HG03439 (cell line): ENCODE data around the gene CALY.
A peak's percentile ranks its signal among the peaks of the same experiment; 100 is the strongest.
"Not testable (repeated sequence)": the region's sequence is repeated elsewhere in the genome, so short reads cannot be mapped to it uniquely, and the experiment has no call there.

Experiments
- ATAC-seq: cut with Tn5 transposase; IDR thresholded peaks from one replicate; pipeline ENCODE4 v1.9.1; 2021; ENCODE audit warnings: mild to moderate bottlenecking, moderate library complexity; ENCODE audit not compliant: unreplicated experiment

The CALY gene

DNA sequence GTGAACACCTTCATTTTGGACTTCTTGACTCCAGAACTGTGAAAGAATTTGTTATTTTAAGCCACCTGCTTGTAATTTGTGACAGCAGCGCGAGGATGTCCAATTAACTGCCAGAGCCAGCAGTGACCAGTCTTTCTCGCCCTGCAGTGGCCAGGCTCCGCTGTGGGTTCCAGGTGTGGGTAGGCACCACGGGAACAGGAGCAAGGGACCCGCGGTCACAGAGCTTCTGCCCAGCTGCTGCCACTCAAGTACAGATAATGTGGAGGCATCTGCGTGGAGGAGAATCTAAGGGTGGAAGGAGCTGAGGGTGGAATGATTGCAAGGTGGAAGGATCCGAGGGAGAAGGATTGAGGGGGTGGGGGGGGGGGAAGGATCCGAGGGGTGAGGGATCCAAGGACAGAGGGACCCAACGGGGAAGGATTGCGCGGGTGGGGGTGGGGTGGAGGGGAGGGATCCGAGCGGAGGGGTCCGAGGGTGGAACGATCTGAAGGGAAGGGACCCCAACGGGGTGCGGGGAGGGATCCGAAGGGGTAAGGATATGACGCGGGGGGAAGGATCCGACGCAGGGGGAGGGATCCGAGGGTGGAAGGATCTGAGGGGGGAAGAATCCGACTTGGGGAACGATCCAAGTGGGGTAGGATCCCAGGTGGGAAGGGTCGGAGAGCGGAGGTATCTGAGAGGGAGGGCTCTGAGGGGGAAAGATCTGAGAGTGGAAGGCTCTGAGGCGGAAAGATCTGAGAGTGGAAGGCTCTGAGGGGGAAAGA is 3.6 kb downstream of the CALY start:
- no peak for ATAC-seq

DNA sequence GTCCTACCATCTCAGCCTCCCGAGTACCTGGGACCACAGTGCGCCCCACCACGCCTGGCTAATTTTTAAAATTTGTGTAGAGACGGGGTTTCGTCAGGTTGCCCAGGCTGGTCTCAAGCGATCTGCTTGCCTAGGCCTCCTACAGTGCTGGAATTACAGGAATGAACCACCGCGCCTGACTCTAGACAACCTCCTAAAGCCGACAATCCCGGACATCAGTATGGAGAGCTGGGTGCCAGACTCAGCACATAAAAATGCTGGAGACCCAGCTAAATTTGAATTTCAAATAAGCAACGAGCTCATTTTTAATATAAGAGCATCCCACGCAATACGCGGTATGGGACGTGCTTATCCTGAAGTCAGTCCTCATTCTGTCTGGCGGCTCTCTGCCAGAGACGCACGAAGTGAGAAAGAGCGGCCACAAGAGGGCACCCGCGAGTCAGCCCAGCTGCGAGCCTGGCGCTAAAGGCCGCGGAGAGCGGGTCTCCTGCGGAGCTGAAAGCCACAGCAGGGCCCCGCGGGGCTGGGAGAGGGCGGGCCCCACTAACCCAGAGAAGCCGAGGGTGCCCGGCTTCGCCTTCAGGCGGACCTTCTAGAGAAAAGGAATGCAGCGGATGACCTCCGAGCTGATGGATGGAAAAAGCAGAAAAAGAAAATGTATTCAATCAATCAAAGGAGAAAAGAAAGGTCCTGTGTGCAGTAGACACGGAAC is 7.0 kb downstream of the CALY start:
- peak; percentile 78 for ATAC-seq

DNA sequence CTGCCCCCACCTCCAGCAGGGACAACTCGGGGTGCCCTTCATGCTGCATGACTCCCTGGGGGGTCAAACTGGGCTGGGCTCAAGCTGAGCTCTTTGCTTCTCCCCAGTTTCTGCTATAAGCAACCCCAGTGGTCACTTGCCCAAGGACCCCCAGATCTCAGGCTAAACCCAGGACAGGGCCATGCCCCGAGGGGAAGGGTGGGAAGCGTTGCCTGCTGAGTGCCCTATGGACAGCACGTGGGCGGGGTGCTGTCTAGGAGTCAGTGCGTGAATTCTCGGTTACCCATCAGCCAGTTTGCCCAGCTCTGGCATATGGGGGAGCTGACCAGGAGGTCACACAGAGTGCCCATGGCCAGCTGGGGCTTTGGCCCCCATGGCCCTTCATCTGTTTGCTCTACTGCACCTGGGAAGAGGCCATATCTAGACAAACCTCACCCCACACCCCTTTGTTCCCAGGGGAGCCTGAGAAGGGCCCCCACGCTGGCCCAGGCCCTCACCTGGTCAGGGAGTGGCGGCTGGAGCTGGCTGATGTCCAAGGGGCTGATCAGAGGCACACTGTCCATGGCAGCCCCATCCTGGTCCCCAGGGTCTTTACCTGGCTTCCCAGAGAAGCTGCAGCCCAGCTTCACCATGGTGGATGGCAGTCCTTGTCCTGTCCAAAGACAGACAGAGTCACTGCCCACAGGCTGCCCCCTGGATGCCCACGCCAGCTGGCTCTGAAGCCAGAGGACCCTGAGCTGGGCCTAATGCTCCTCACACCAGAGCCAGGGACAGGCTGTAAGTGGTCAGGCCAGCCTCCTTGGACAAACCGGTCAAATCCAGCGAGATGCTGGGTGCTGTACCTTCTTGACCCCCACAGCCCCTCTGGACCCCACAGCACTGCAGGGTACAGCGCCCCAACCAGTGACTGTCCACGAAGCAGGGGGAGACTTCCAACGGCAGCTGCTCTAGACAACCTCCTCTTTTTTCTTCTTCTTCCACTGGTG is 8.0 kb downstream of the CALY start:
- no peak for ATAC-seq

DNA sequence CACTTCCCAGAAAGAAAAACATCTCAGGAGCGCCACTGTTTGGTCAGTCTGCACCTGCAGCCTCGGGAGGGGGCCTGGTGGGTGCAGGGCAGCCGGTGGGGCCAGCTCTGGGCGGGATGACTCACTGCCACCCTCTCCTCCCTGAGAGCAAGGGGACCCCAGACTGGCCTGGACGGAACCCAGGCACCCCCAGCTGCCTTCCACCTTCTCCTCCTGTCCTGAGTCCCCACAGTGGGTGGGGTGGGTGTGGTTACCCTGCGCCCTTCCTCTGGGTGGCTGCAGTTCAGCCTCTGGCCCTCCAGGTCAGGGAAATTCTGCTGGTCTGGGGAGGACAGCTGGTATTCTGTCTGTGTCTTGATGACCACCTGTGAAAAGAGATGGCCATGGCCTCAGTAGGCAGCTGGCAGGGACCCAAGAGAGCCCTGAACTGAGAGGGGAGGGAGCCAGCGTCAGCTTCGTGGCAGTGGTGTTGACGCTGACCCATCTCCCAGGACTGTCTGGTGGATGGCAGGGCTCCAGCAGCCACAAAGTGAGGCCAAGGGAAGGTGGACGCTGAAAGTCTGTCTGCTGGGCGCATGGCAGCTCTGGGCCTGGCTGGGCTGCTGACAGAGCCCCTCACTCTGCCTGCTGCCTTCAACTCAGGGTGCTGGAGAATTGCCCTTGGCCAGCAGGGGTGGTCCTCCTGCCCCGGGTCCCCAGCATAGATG is 8.9 kb downstream of the CALY start:
- ATAC-seq: no peak

DNA sequence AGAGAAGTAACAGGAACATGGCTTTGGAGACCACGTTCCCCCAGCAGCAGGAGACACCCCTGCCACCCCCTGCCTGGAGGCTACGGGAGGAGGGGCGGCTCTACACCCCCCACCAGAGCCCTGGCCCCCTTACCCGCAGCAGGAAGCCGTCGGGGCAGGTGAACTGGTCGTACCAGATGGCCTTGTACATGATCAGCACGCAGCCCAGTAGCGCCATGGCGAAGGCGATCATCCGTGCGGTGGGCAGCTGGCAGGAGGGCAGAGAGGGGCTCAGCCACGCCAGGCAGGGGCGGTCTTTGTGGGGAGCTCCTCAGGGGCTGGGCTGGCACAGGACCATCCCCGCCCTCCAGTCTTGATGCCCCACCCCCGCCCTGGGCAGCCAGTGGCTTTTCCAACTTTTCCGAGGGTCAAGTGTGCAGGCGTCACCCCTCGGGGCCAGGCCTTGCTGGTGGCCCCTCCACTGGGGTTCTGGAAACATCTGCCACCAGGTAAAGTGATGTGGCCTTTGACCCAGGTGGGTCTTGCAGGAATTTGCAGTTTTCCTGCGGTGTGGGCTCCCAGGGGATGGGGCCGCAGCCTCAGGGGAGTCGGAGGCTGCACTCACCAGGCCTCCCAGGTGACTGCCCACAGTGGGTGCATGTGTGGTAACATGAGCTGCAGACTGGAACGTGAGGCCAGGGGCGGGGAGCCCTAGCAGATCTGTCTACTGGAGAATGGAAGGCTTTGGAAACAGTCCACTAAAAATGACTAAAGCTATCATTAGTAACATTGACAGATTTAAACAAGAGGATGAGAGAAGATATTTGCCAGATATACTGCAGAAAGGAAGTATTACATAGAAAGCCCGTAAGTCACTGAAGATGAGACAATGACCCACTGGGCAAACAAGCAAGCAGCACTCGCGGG is 9.7 kb downstream of the CALY start:
- no peak for ATAC-seq

DNA sequence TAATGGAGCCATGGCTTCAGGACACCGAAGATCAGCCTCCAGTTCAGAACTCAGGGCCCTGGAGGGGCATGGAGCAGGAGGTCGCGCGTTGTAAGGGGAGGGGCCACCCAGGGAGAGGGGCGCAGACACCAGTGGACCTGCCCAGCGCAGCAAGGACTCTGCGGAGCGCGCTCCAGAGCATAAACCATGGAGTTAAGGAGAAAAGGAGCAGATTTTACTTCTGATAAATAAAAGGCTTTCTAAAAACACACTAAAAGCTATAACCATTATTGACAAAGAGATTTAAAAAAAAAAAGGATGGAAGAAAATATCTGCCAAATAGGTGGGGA is 10.5 kb downstream of the CALY start:
- no peak for ATAC-seq

DNA sequence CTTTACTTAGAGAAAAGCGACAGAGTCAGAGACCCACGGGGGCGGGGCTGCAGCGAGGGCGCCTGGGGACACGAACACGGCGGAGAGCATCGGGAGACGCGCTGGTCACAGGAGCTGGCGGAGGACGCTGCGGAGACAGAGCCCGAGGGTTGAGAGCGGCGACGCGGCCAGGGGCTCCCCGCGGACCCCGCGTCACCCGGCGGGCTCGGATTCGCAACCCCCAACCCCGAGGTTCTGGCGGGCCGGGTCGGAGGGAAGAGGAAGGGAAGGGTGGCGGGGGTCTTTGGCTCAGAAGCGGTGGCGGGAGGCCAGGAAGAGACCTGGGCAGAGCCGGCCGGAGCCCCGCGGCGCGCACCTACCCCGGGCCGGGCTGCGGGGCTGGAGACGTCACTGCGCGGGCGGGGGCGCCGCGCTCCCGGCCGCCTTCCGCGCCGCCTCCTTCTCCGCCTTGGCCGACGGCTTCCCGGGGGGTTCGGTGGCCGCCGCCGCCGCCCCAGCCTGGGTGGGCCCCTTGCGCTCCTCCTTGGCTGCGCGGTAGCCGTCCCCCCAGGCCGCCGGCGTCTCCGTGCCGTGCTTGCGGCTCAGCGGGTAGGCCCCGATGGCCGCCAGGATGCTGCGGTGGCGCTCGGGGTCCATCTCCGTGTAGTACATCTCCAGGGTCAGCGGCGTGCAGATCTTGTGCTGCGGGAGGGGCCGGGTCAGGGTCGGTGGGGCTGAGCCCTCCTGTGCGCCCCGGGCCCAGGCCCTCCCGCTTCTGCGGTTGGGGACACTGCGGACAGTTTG is 11.1 kb downstream of the CALY start:
- no peak for ATAC-seq

DNA sequence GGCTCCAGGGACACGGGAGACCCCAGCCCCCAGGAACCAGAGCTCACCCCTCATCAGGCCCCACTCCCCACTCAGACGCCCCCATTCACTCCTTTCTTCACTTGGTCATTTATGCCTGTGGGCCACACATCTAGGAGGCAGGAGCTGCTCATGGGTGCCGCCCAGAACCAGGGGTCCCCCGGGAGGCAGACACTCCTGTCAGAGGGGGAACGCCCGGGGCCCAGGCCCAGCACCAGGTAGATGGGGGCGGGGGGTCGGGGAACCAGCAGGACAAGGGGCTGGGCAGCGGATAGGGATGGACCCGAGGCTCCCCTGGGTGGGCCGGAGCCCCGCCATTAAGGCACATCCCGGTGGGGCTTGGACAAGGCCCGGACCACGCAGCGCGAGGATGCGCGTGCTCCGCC is 11.8 kb downstream of the CALY start:
- ATAC-seq: no peak

DNA sequence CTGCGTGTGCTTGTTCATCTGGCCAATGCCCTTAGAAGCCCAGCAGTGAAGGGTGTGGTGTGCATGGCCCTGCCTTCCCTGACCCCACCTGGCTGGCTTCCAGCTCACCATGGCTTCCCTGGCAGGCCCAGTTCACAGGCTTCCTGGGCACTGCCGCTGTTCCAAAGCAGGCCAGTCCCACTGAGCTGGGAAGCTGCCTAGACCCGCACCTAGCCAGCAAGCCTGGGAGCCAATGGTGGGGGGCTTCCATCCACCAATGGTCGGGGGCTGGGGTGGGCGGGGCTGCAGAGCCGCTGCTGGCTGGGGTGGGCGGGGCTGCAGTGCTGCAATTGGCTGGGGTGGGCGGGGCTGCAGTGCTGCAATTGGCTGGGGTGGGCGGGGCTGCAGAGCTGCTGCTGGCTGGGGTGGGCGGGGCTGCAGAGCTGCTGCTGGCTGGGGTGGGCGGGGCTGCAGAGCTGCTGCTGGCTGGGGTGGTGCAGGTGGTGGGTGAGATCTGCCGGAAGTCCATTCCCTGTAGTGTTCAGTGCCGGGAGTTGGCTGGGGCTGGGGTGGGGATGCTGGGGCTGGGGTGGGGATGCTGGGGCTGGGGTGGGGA is 12.4 kb downstream of the CALY start:
- ATAC-seq: no peak

DNA sequence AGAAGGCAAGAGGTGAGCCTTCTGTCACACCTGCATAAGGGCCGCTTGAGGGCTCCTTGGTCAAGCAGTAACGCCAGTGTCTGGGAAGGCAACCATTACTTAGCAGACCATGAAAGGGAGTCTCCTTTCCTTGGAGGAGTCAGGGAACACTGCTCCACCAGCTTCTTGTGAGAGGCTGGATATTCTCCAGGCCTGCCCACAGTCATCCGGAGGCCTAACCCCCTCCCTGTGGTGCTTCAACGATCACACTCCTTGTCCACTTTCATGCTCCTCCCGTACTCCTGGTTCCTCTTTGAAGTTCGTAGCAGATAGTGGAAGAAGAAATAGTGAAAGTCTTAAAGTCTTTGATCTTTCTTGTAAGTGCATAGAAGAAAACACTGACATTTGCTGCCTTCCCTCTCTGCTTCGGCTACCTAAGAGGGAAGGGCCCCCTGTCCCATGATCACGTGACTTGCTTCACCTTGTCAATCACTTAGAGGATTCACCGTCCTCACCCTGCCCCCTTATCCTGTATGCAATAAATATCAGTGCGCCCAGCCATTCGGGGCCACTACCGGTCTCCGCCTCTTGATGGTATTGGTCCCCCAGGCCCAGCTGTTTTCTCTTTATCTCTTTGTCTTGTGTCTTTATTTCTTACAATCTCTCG is 14.5 kb downstream of the CALY start:
- not testable (repeated sequence) for ATAC-seq

DNA sequence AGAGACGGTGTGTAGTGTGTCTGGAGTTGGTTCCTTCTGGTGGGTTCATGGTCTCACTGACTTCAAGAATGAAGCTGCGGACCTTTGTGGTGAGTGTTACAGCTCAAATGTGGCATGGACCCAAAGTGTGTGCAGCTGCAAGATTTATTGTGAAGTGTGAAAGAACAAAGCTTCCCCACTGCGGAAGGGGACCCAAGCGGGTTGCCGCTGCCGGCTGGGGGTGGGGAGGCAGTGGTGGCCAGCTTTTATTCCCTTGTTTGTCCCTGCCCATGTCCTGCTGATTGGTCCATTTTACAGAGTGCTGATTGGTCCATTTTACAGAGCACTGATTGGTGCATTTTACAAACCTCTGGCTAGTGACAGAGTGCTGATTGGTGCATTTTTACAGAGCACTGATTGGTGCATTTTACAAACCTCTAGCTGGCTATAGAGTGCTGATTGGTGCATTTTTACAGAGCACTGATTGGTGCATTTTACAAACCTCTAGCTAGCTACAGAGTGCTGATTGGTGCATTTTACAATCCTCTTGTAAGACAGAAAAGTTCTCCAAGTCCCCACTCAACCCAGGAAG is 15.8 kb downstream of the CALY start:
- ATAC-seq: not testable (repeated sequence)

DNA sequence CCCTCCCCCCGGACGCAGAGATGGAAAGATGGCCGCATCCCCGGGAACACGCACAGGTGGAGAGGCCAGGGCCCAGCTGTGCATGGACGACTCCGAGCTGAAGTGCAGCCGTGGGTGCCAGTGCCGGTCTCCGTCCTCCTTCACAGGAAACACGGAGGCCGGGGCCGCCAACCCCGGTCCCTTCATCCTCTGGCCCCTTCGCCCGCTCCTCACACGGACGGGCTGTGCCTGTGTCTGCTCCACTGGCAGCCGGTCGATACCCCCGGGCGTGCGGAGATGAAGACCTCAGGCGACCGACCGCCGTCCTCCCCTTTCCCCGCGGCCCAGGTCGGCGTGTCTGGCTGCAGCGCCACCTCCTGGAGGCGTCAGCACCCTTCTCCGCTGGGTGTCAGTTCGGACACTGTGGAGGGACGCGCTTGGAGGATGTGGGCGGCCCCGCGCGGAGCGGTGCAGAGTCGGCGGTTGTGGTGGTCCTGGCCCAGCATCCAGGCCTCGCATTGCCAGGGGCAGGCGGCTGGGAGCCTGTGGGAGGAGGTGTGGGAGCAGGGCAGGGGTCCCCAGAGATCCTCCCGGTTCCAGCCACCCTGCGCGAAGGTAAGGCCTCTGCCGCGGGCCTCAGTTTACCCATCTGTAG is 18.1 kb downstream of the CALY start:
- peak; percentile 69 for ATAC-seq

DNA sequence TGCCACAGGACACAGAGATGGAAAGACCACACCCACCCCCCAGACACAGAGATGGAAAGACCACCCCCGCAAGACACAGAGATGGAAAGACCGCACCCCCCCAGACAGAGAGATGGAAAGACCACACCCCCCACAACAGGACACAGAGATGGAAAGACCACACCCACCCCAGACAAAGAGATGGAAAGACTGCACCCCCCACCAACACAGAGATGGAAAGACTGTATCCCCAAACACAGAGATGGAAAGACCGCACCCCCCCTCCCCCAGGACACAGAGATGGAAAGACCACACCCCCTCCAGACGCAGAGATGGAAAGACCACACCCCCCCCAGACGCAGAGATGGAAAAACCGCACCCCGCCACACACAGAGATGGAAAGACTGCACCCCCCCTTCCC is 20.0 kb downstream of the CALY start:
- ATAC-seq: no peak

DNA sequence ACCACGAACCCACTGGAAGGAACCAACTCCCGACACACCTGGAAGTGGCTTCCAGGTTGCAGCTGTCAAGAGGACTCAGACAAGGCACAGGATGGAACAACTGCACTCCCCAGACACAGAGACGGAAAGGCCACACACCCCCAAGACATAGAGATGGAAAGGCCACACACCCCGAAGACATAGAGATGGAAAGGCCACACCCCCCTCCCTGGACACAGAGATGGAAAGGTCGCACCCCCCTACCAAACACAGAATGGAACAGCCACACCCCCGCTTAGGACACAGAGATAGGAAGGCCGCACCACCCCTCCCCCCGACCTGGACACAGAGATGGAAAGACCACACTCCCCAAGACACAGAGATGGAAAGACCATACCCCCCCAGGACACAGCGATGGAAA is 20.4 kb downstream of the CALY start:
- ATAC-seq: no peak

DNA sequence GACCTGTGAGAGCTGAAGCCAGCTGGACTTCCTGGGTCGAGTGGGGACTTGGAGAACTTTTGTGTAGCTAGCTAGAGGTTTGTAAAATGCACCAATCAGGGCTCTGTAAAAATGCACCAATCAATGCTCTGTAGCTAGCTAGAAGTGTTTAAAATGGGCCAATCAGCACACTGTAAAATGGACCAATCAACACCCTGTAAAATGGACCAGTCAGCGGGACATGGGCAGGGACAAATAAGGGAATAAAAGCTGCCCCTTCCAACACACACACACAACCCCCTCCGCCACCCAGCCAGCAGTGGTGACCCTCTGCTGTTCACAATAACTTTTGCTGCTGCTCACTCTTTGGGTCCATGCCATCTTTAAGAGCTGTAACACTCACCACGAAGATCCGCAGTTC is 20.8 kb downstream of the CALY start:
- ATAC-seq: no peak

DNA sequence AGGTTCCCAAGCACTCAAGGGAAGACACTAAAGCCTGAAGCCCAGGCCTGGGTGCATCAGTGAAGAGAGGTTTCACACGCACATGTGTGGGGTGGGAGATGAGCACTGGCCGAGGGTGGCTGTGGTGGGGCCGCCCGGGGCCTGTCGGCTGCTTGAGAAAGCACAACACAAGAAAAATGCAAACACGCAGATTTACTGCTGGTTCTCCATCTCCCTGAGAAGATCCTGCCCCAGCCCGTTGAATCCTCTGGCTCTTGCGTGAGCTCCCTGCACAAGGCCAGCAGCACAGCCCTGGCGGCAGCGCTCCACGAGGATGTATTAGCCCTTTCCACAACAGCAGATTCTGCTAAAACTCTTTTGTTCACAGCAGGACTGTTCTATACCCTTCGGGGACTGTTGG is 21.8 kb downstream of the CALY start:
- ATAC-seq: no peak

DNA sequence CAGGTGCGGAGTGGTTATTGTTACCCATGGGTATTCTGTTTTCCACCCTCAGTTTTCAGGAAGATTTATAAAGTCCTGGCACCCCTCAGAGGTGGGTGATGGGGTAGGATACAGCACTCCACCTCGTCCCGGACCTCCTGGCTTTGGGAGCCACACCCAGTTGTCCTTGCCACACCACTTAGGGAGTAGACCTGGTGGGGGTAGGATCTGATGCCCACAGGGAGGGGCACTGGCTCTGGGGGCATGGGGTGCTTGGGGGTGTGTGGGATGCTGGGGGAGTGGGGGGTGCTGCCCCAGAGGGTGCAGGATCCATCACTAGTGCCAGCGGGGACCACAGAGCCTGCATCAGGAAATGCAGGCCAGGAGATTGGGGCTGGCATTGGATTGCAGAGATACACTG is 23.5 kb downstream of the CALY start:
- no peak for ATAC-seq
